DOHH2 (cell line): Measurements from ENCODE around the gene POLR3C.
"Not testable (repeated sequence)": the region's sequence is repeated elsewhere in the genome, so short reads cannot be mapped to it uniquely, and the experiment has no call there.

Experiments used
- H3F3A ChIP-seq: fragments of 200-600 bp; sonication (generic), shearing (Covaris generic); 2 replicates; pipeline ENCODE4 v1.6.0; 2016; ENCODE audit warnings: antibody characterized with exemption, mild to moderate bottlenecking; ENCODE audit not compliant: control insufficient read depth, insufficient read depth
- H3K27ac ChIP-seq: fragments of 200-600 bp; sonication (generic); 2 replicates; pipeline ENCODE4 v1.5.1; 2014; ENCODE audit warnings: low read depth, mild to moderate bottlenecking, low read length, moderate library complexity
- H3K27me3 ChIP-seq: fragments of 200-600 bp; sonication (generic); 2 replicates; pipeline ENCODE4 v1.6.1; 2014; ENCODE audit warnings: mild to moderate bottlenecking, low read length, mixed read lengths; ENCODE audit not compliant: control insufficient read depth
- H3K36me3 ChIP-seq: fragments of 200-600 bp; sonication (generic); 2 replicates; pipeline ENCODE4 v1.6.1; 2014; ENCODE audit warnings: mild to moderate bottlenecking, low read length, moderate library complexity, mixed read lengths; ENCODE audit not compliant: control insufficient read depth
- H3K4me1 ChIP-seq: fragments of 200-600 bp; sonication (generic); 2 replicates; pipeline ENCODE4 v1.6.1; 2014; ENCODE audit warnings: mild to moderate bottlenecking, low read length, mixed read lengths; ENCODE audit not compliant: control insufficient read depth
- H3K4me2 ChIP-seq: fragments of 200-600 bp; sonication (generic); 2 replicates; pipeline ENCODE4 v1.6.0; 2014; ENCODE audit warnings: mild to moderate bottlenecking, low read length, moderate library complexity
- H3K4me3 ChIP-seq: fragments of 200-600 bp; sonication (generic); 2 replicates; pipeline ENCODE4 v1.5.1; 2014; ENCODE audit warnings: mild to moderate bottlenecking, low read length, mixed read lengths
- H3K79me2 ChIP-seq: fragments of 200-600 bp; sonication (generic); 2 replicates; pipeline ENCODE4 v1.6.1; 2014; ENCODE audit warnings: mild to moderate bottlenecking, low read length, mixed read lengths; ENCODE audit not compliant: control insufficient read depth
- H3K9me2 ChIP-seq: fragments of 200-600 bp; sonication (generic); replicated peaks from 2 replicates; pipeline ENCODE4 v1.6.1; 2014; ENCODE audit warnings: mild to moderate bottlenecking, low read length, mixed read lengths; ENCODE audit not compliant: control insufficient read depth
- H3K9me3 ChIP-seq: fragments of 200-600 bp; sonication (generic); 2 replicates; pipeline ENCODE4 v1.6.1; 2014; ENCODE audit warnings: antibody characterized with exemption, low read length, mixed read lengths; ENCODE audit not compliant: control insufficient read depth, insufficient read depth
- H4K20me1 ChIP-seq: fragments of 200-600 bp; sonication (generic); 2 replicates; pipeline ENCODE4 v1.6.0; 2014; ENCODE audit warnings: low read depth, mild to moderate bottlenecking, antibody characterized with exemption, low read length, moderate library complexity; ENCODE audit not compliant: control insufficient read depth, insufficient read depth
- CTCF ChIP-seq: fragments of 200-600 bp; sonication (generic); IDR thresholded peaks from one replicate; pipeline ENCODE4 v1.5.1; 2014; ENCODE audit warnings: antibody characterized with exemption, mild to moderate bottlenecking, low read depth, low read length; ENCODE audit not compliant: poor library complexity, severe bottlenecking
- EZH2phosphoT487 ChIP-seq: fragments of 200-600 bp; sonication (generic); IDR thresholded peaks from 2 replicates; pipeline ENCODE4 v1.6.1; 2017; ENCODE audit warnings: borderline replicate concordance, mild to moderate bottlenecking, antibody characterized with exemption, low read length, moderate library complexity, mixed read lengths

Gene POLR3C

GRCh38 chr1:145786271-145786670, 37.7 kb upstream of the POLR3C start:
- Histone ChIP-seq H3K27me3 (no peaks in the 10 kb centered on the region), H3K27ac (no peak overlapping the region), H3K4me2 (no peak overlapping the region), H3K4me3 (no peak overlapping the region), H4K20me1 (no peaks in the 10 kb centered on the region), H3K79me2 (0 out of 2 replicates have a peak, but pooled peaks cover 3% of the 10 kb centered on the region), H3K36me3 (peaks cover 26% of the 10 kb centered on the region), H3K9me2 (no peaks in the 10 kb centered on the region), H3K4me1 (no peaks in the 10 kb centered on the region), H3K9me3 (no peaks in the 10 kb centered on the region), H3F3A (no peaks in the 10 kb centered on the region)
- TF ChIP-seq EZH2phosphoT487 (no peak), CTCF (no peak)

- H3K4me3 ChIP-seq = no peak overlapping the region
- H3K4me2 ChIP-seq = no peak overlapping the region
- no peaks in the 10 kb centered on the region for H3K9me3 ChIP-seq
- no peaks in the 10 kb centered on the region for H3K4me1 ChIP-seq
- TF ChIP-seq CTCF (no peak), EZH2phosphoT487 (no peak)
- H3K27ac ChIP-seq = no peak overlapping the region
- no peaks in the 10 kb centered on the region for H3K9me2 ChIP-seq
- peaks cover 23% of the 10 kb centered on the region for H3K36me3 ChIP-seq
- no peaks in the 10 kb centered on the region for H4K20me1 ChIP-seq
- no peaks in the 10 kb centered on the region for H3F3A ChIP-seq
- H3K27me3 ChIP-seq = no peaks in the 10 kb centered on the region
- H3K79me2 ChIP-seq = 0 out of 2 replicates have a peak, but pooled peaks cover 7% of the 10 kb centered on the region
These were observed 35.4 kb upstream of the POLR3C start for GRCh38 chr1:145788580-145788979.

- not testable (repeated sequence) for H3K4me3 ChIP-seq, H3K9me3 ChIP-seq, H3K9me2 ChIP-seq, H3K27ac ChIP-seq, H4K20me1 ChIP-seq, H3K4me2 ChIP-seq, H3K27me3 ChIP-seq, H3K4me1 ChIP-seq, H3F3A ChIP-seq
- Histone ChIP-seq H3K79me2 (peaks cover 20% of the 10 kb centered on the region), H3K36me3 (peaks cover 16% of the 10 kb centered on the region; the same call in 1 of the 2 replicates)
These were observed 32.1 kb upstream of the POLR3C start for GRCh38 chr1:145791860-145792259.

- Histone ChIP-seq H3K4me3 (no peak overlapping the region), H3F3A (no peaks in the 10 kb centered on the region), H3K9me2 (no peaks in the 10 kb centered on the region), H3K4me1 (no peaks in the 10 kb centered on the region), H3K27ac (no peak overlapping the region), H4K20me1 (no peaks in the 10 kb centered on the region), H3K36me3 (peaks cover 22% of the 10 kb centered on the region), H3K9me3 (peaks cover 12% of the 10 kb centered on the region), H3K4me2 (no peak overlapping the region), H3K27me3 (no peaks in the 10 kb centered on the region), H3K79me2 (peaks cover 26% of the 10 kb centered on the region)
- no peak for TF ChIP-seq EZH2phosphoT487
- TF ChIP-seq CTCF = no peak
These were observed 31.5 kb upstream of the POLR3C start for GRCh38 chr1:145792484-145792883.
